ENCODE data around the gene GPRIN1. TPM values are rescaled to one million over a fixed set of nuclear protein-coding genes. Genes with fewer than 3 reads are reported as not detected.
A peak's percentile ranks its signal among the peaks of the same experiment; 100 is the strongest.
"Not testable (repeated sequence)": the region's sequence is repeated elsewhere in the genome, so short reads cannot be mapped to it uniquely, and the experiment has no call there.

The GPRIN1 gene
- total RNA-seq, 2 donors from 2014 or later = 0.14 to 6.6 TPM

DNA sequence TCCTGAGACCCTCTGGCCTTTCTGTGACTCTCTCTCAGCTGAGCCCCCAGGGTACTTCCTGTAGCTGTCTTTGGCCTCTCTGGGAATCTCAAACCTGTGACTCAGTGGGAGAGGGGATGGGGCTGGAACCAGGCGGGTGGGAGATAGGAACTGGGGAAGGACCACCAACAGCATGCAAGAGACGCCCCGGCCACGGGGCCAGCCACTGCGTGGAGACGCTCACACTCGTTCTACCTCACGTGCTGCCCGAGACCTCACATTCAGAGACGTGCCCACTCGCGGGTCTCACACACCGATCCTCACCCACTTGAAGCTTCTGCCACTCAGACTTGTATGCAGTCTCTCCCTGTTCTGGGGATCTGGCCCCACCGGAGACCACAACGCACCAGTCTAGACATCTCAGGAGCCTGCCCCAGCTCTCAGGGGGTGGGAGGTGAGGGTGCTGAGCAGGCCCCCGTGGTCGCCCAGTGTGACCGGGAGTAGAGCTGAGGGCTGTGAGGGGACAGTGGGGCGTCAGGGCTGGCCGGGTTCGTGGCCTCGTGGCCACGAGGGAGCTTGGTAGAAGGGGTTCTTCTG is 13.8 kb downstream of the GPRIN1 start:
- Histone ChIP-seq H3K4me3 (peak overlapping the region in 1 of 2 donors; percentile 27), H3K27ac (no peak overlapping the region), H3K9me3 (no peaks in the 10 kb centered on the region), H3K4me1 (replicated peaks) (no peaks in the 10 kb centered on the region), H3K27me3 (replicated peaks; ENCODE audit: insufficient read depth) (no peaks in the 10 kb centered on the region), H3K36me3 (no peaks in the 10 kb centered on the region)
- intact Hi-C loops (cut with DNase I) = no loop called here
- WGBS = 85% methylated on average over 23 of the region's 23 CpGs
- no peak for DNase-seq (ENCODE audit: low spot score)
- TF ChIP-seq POLR2A (IDR thresholded peaks at IDR 0.05) = no peak
- no peak for TF ChIP-seq POLR2AphosphoS5 (IDR thresholded peaks at IDR 0.05)
- TF ChIP-seq CTCF (IDR thresholded peaks at IDR 0.05) = no peak

- intact Hi-C loops (cut with DNase I) = no loop called here
- TF ChIP-seq POLR2AphosphoS5 (IDR thresholded peaks at IDR 0.05) = no peak
- no peak for TF ChIP-seq POLR2A (IDR thresholded peaks at IDR 0.05)
- no peak for TF ChIP-seq CTCF (IDR thresholded peaks at IDR 0.05)
- H3K27ac ChIP-seq = no peak overlapping the region
- H3K4me3 ChIP-seq = no peak overlapping the region
- H3K27me3 ChIP-seq (replicated peaks; ENCODE audit: insufficient read depth) = no peaks in the 10 kb centered on the region
- 73% methylated on average over 11 of the region's 11 CpGs for WGBS
- no peaks in the 10 kb centered on the region for H3K4me1 ChIP-seq (replicated peaks)
- H3K36me3 ChIP-seq = no peaks in the 10 kb centered on the region
- H3K9me3 ChIP-seq = no peaks in the 10 kb centered on the region
- DNase-seq (ENCODE audit: low spot score) = no peak
Observed at GRCh38 chr5:176595386-176595943, 14.5 kb downstream of the GPRIN1 start.

- no peak overlapping the region for H3K4me3 ChIP-seq
- no peaks in the 10 kb centered on the region for H3K36me3 ChIP-seq
- TF ChIP-seq POLR2A (IDR thresholded peaks at IDR 0.05) (no peak), CTCF (IDR thresholded peaks at IDR 0.05) (no peak)
- H3K27me3 ChIP-seq (replicated peaks; ENCODE audit: insufficient read depth) = no peaks in the 10 kb centered on the region
- H3K4me1 ChIP-seq (replicated peaks) = no peaks in the 10 kb centered on the region
- intact Hi-C loops (cut with DNase I) = no loop called here
- H3K9me3 ChIP-seq = no peaks in the 10 kb centered on the region
- H3K27ac ChIP-seq = no peak overlapping the region
- WGBS = 80% methylated on average over 8 of the region's 8 CpGs
- no peak for DNase-seq (ENCODE audit: low spot score)
Observed at GRCh38 chr5:176594554-176594953, 15.4 kb downstream of the GPRIN1 start.

- intact Hi-C loops (cut with DNase I) = no loop called here
- Histone ChIP-seq H3K9me3 (no peaks in the 10 kb centered on the region), H3K27ac (no peak overlapping the region), H3K4me3 (no peak overlapping the region), H3K4me1 (replicated peaks) (no peaks in the 10 kb centered on the region), H3K27me3 (replicated peaks; ENCODE audit: insufficient read depth) (no peaks in the 10 kb centered on the region), H3K36me3 (no peaks in the 10 kb centered on the region)
- 89% methylated on average over 12 of the region's 12 CpGs for WGBS
- TF ChIP-seq POLR2AphosphoS5 (IDR thresholded peaks at IDR 0.05) (no peak), CTCF (IDR thresholded peaks at IDR 0.05) (no peak), POLR2A (IDR thresholded peaks at IDR 0.05) (no peak)
- no peak for DNase-seq (ENCODE audit: low spot score)
Observed at GRCh38 chr5:176593273-176593869, 16.6 kb downstream of the GPRIN1 start.

GRCh38 chr5:176592573-176592972 is 17.4 kb downstream of the GPRIN1 start:
- no peak for DNase-seq (ENCODE audit: low spot score)
- no peaks in the 10 kb centered on the region for H3K9me3 ChIP-seq
- no peak for TF ChIP-seq CTCF (IDR thresholded peaks at IDR 0.05)
- TF ChIP-seq POLR2AphosphoS5 (IDR thresholded peaks at IDR 0.05) = no peak
- no peak for TF ChIP-seq POLR2A (IDR thresholded peaks at IDR 0.05)
- intact Hi-C loops (cut with DNase I) = no loop called here
- 96% methylated on average over 3 of the region's 3 CpGs for WGBS
- no peaks in the 10 kb centered on the region for H3K36me3 ChIP-seq
- H3K27ac ChIP-seq = no peak overlapping the region
- H3K4me3 ChIP-seq = no peak overlapping the region
- H3K4me1 ChIP-seq (replicated peaks) = no peaks in the 10 kb centered on the region
- no peaks in the 10 kb centered on the region for H3K27me3 ChIP-seq (replicated peaks; ENCODE audit: insufficient read depth)

- intact Hi-C loops (cut with DNase I); H3K9me3 ChIP-seq; H3K36me3 ChIP-seq; H3K27ac ChIP-seq; DNase-seq (ENCODE audit: low spot score); H3K4me3 ChIP-seq; H3K27me3 ChIP-seq (replicated peaks; ENCODE audit: insufficient read depth); H3K4me1 ChIP-seq (replicated peaks): not testable (repeated sequence)
- WGBS = 28% methylated on average over 2 of the region's 2 CpGs
Observed at GRCh38 chr5:176591667-176592066, 18.3 kb downstream of the GPRIN1 start.
